Upper lobe of left lung (tissue), 4 donors: ENCODE measurements around the gene CACNB2.

ENCODE experiments used
- POLR2A ChIP-seq, 4 donors: fragments of 450-650 bp; IDR thresholded peaks; one replicate each; pipeline ENCODE4 v1.5.1; 2016 to 2017; ENCODE audit warnings: antibody characterized with exemption in 4 of 4, mild to moderate bottlenecking in 2 of 4
- POLR2AphosphoS5 ChIP-seq, 2 donors: sonication (generic); formaldehyde crosslinking; IDR thresholded peaks; one replicate each; pipeline ENCODE4 v1.5.1; 2017; ENCODE audit warnings: antibody characterized with exemption in 2 of 2
- TF ChIP-seq, protein P1 (sequence below), 6 experiments: fragments of 450-650 bp in 4 of 6; fragments of 200-600 bp in 2 of 6; sonication (generic) in 2 of 6; IDR thresholded peaks; one replicate each; pipeline ENCODE4 v1.5.1; 2016 to 2019; ENCODE audit warnings: antibody characterized with exemption in 6 of 6

DNA sequence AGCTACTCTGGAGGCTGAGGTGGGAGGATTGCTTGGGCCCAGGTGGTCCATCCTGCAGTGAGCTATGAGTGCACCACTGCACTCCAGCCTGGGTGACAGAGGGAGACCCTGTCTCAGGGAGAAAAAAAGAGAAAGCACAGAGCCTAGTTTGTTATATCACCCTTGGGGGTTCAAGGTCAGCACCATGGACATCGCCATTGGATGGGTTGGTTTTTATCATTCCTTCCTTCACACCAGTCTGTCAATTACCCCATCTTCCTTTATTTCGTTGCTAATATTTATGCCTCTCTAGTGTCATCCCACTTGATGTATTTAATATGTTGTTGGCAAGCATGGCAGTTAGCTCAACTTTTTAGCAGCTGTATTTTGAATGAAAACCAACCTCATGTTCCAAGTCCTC lies 328.9 kb downstream of the CACNB2 start:
- TF ChIP-seq, protein P1, sequence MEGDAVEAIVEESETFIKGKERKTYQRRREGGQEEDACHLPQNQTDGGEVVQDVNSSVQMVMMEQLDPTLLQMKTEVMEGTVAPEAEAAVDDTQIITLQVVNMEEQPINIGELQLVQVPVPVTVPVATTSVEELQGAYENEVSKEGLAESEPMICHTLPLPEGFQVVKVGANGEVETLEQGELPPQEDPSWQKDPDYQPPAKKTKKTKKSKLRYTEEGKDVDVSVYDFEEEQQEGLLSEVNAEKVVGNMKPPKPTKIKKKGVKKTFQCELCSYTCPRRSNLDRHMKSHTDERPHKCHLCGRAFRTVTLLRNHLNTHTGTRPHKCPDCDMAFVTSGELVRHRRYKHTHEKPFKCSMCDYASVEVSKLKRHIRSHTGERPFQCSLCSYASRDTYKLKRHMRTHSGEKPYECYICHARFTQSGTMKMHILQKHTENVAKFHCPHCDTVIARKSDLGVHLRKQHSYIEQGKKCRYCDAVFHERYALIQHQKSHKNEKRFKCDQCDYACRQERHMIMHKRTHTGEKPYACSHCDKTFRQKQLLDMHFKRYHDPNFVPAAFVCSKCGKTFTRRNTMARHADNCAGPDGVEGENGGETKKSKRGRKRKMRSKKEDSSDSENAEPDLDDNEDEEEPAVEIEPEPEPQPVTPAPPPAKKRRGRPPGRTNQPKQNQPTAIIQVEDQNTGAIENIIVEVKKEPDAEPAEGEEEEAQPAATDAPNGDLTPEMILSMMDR (IDR thresholded peaks at IDR 0.05) = no peak
- TF ChIP-seq POLR2A (IDR thresholded peaks at IDR 0.05) = no peak
- no peak for TF ChIP-seq POLR2AphosphoS5 (IDR thresholded peaks at IDR 0.05)
